HG03460 (cell line): Measurements from ENCODE around the gene GAS6.

Experiments
- ATAC-seq: cut with Tn5 transposase; IDR thresholded peaks from one replicate; pipeline ENCODE4 v1.9.1; 2021; ENCODE audit not compliant: unreplicated experiment

Gene GAS6

DNA sequence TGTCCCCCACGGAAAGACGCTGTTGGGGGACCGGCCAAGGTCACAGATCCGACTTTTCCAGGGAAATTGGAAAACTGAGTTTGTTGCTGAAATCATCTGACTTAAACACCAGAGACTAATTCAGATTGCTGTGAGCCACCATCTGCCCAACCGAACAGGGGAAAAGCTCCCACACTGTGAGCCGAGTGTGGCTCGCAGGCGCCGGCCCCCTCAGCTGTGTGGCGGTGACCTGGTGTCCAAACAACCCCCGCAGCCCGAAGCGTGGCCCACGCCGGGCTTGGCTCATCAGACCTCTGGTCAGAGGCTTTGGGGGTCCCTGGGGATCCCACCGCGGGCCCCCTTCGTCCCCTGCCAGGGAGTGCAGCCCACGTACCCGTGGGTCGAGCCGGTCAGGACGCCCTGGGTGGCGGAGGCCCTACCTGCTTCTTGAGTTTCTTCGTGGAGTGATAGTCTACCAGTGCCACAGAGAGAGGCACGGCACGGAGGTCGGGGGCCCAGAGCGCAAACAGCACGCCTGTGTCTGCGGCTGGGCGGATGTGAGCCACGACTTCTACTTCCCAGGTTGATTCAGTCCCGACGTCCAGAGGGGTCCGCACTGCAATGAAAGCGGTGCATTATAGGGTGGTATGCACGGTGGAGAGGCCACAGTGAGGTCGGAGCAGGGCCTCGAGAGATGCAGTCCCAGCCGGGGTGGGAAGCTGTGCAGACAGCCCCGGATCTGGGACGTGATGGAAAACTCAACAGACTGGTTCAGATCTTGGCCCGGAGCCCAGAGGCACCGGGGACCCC lies 40.7 kb downstream of the GAS6 start:
- ATAC-seq, result no peak

DNA sequence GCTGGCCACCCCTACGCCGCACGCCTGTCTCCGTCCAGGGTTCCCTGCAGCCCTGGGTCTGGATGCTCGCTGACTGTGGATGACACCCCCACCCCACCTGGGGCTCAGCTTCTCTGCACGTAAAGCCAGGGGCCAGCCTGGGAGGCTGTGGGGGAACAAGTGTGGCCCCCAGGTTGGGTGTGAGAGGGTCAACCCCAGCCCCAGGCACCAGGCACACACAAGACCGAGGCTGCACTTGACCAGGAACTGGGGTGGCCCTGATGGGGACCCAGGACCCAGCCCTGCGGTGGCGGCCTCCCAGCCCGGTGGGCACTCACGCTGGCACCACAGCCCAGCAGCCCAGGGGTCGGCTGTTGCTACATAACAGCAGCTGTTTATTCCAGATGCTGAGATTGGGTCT lies 41.6 kb downstream of the GAS6 start:
- no peak for ATAC-seq

DNA sequence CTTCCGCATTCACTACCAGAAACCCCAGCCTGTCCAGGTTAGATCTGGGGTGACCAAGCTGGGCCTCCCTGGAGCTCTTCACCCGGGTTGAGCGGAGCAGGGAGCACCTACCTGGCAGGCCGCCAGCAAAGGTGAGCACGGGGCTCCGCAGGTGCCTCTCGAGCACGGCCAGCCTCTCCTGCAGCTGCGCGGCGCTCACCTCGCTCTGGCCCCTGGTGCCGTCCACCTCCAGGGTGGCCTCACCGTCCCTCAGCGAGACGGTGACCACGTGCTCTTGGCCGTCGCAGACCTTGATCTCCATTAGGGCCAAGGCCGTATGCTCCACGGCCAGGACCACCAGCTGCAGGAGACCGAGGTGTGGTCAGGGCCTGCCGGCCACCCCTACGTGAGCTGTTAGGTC lies 42.0 kb downstream of the GAS6 start:
- no peak for ATAC-seq

DNA sequence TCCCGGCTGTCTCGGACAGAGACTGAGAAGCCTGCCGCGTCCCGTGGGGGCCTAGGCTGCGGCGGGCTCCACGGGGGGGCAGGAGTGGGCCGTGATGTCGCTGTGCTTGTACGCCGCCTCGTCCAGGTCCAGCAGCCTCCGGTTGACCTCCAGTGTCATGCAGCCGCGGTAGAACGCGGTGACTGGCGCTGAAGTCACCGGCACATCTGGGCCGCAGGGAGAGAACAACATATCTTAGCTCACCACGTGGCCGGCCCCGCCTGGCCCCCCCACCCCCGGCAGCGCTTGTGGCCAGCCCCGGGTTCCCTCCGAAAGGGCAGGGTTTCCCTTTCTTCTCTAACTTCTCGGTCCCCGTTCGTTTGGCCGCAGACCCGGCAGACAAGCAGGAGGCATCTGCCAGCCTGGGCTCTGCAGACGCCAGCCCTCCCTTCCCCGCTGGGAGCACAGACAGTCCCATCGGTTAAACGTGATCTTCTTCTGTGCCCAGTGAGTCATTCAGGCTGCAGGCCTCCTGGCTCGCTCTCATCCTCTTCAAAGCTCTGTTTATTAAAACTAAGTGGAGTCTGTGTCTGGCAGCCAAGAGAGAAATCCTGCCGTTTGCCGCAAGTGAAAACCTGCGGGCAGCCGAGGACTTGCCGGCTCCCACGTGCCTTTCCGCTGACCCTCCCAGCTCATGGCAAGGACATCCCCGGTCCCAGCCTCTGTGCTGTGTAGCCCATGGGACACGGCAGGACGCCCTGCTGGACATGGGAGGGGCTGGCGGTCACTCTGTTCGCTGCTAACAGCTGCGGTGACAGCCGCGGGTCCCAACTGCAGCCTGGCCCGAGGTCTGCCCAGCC lies 42.8 kb downstream of the GAS6 start:
- no peak for ATAC-seq

DNA sequence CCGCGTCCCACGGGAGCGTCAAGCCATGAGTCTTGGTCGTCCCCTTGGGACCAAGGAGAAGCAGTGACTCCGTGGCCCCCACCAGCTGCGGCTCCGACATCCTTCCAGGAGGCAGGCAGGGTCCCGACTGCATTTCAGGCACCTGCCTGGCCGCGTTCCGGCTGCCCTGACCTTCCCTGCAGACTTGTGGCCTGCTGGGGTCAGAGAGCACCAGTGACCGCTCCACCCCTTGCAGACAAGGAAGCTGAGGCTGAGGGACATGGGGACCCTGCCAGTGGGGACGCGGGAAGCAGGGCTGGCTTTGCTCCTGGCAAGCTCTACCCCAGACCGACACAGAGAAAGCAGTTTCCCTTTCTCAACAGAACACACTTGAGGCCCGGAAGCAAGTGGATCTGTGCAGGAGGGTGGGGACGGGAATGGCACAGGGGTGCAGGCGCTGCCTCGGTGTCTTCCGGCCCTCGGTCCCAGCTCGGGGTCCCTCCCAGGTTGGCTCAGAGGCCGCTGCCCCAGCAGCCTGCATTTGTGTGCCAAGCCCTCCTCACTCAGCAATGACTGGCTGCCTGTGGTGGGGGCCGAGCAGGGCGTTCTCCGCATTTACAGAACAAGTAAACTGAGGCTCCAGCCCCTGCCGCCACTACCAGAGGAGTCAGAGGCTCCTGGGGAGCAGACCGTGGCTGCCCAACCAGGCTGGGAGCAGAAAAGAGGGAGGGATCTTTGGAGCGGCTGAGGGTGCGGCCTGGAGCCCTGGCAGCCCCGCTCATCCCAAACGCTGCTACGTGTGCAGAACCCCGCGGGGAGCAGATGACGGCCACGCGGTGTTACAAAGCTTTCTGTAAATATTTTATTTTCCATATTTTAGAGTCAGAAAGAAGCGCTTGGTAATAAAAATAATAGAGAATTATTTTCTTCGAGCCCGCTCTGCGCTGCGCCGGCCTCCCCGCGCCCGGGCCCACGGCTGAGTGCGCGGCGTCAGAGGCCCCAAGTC lies 43.9 kb downstream of the GAS6 start:
- ATAC-seq, result no peak

DNA sequence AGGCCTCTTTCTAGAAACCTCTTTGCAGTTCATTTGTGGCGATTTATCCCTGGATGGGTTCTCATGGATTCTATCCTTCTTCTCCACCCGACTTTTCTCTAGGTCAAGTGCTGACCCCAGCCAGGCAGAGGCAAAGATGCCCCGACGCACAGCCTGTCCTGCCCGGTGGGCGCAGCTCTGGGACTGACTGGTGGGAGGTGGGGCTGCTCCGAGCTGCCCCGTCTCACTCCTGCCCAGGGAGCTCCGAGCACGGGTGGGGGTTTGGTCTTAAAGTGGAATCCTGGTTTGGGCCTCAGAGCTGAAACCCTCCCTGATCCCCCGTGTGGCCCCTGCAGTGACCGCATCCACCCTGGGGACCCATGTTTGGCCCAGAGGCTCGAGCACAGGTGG lies 44.5 kb downstream of the GAS6 start:
- no peak for ATAC-seq

DNA sequence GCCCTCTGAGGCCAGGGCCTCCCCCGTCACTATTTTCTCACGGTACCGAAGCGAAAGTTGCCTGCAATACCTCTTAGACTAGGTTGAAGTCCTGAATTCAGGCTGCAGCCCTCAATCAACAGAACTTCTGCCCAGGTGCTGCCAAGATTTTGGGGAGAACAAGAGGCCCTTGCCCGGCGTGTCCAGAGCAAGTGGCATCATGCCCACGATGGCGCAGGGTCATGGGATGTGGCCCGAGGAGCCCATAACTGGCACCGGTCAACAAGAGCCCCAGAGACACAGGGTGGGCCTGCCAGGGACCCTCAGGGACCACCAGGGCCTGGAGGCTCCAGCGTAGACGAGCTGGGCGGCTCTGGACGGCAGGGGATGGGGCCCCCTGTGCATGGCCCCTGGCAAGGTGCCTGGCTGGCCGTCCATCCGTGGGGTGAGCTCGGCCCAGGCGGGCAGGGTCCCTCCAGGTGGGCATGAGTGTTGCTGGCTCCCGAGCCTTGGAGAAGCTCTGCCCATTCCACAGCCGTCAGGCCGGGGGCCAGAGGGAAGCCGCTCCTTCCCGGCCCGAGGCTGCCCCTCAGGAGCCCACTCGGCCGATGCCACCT lies 45.1 kb downstream of the GAS6 start:
- no peak for ATAC-seq

DNA sequence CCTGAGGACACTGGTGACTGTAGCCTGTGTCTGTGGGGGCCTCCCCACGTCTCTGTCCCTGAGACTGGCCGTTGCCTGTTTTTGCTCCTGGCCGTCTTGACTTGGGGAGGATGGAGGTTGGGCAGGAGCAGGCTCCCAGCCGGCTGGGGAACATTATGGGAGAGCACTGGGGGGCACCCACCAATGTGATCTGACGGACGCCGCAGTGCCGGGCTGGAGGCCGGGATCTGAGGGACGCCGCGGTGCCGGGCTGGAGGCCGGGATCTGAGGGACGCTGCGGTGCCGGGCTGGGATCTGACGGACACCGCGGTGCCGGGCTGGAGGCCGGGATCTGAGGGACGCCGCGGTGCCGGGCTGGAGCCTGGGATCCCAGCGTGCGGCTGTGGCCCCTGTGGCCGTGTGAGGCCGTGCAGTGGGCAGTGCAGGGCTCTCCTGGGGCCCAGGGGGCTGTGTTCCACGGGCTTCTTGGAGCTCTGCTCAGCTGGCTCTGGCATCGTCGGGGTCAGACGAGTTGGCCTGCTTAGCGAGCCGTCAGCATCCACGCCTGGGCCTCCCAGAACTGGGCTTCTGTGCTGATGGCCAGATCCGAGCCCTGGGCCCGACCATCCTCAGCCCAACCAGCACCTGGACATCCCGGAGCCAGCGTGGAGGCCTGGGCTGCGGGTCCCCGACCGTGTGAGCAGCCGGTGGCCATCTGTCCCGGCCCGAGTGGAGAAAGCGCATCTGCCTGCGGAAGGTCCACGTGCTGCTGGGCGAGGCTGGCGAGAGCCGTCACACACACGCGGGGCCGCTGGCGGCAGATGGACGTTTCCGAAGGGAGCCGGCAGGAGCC lies 45.8 kb downstream of the GAS6 start:
- no peak for ATAC-seq

DNA sequence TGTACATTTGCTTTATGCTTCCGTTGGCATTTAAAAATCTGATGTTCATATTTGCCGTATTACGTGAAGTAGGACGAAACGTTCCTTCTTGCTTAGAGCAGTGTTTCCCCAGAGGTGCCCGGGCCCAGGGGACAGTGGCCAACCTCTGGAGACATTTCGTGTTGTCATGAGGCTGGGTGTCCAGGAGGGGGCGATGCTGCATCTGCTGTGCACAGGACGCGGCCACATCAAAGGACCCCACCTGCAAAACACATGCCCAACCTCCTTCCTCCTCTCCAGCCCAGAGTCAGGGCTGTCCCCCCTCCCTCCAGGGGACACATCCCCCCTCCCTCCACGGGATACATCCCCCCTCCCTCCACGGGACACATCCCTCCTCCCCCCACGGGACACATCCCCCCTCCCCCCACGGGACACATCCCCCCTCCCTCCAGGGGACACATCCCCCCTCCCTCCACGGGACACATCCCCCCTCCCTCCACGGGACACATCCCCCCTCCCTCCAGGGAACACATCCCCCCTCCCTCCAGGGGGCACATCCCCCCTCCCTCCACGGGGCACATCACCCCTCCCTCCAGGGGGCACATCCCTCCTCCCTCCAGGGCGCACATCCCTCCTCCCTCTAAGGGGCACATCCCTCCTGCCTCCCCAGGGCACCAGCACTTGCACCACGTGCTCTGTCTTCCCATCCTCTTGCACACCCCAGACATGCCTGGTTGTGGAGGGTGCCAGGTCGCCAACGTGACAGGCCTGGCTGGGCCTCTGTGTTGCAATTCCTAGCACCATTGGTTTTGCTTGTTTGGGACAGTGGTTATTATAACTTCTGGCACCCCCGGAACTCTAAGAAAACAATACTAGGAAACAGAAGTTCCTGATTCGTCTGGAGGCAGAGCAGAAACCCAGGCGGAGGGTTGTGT lies 46.7 kb downstream of the GAS6 start:
- ATAC-seq, result no peak

DNA sequence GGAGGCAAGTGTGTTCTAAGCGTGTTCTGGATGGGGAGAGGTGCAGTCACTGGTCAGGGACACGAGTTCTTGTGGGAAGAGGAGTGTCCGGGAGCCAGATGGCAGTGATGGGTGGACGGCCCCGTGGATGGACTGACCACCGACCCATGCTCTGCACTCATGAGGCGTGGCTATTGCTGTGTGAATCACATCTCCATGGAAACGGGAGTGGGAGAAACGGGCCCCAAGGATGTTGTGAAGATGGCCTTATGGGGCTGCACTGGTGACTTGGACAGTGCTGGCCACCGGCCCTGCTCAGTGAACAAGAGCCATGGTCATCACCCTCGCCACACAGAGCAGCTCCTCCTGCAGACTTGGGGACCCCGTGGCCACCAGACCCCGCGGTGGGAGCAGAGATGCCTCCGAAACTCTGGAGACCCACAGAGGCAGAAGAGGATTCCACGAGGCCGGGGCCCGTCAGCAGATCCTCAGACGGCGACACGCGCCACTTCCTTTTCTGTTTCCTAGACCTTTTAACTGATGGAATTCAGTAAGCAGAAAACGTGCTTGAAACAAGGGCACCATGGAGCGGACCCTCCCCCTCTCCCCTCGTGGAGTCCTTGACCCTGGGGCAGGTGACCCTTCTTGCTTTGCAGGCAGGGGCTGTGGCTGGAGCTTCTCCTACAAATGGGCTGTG lies 47.5 kb downstream of the GAS6 start:
- ATAC-seq, result no peak

DNA sequence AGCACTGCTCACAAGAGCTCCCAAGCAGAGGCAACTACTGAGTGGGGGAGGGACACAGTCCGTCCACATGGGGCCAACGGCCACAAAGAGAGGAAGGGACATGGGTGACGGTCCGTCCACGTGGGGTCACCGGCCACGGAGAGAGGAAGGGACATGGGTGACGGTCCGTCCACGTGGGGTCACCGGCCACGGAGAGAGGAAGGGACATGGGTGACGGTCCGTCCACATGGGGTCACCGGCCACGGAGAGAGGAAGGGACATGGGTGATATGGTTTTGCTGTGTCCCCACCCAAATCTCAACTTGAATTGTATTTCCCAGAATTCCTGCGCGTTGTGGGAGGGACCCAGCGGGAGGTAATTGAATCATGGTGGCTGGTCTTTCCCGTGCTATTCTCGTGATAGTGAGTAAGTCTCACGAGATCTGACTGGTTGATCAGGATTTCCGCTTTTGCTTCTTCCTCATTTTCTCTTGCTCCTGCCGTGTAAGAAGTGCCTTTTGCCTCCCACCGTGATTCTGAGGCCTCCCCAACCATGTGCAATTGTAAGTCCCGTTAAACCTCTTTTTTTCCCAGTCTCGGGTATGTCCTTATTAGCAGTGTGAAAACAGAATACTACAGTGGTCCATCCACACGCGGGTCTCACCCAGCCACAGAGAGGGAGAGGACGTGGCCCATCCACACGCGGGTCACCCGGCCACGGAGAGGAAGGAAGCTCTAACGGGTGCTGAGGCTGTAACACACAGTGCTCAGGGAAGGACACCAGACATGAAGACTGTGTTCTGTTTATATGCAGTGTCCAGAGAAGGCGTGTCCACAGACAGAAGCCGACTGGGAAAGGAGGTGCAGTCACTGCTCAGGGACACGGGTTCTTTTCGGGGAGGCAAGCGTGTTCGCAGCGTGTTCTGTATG lies 48.5 kb downstream of the GAS6 start:
- ATAC-seq, result no peak

DNA sequence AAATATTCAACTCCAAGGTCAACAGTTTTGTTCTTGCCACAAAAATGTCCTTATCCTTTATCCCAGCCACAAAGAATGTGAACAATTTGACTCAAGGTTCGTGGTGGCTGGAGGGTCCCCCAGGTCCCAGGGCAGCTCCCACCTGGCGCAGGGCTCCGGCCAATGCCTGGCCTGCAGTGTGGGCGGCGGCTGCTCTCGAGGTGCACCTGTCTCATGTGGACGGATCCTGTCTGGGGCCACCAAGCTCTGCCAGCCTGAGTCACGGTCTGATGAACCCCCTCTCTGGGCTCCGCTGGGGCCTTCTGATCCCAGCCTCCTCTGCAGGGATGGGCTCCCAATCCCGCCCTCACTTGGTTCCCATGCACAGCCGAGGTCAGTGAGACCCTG lies 49.4 kb downstream of the GAS6 start:
- ATAC-seq, result no peak

DNA sequence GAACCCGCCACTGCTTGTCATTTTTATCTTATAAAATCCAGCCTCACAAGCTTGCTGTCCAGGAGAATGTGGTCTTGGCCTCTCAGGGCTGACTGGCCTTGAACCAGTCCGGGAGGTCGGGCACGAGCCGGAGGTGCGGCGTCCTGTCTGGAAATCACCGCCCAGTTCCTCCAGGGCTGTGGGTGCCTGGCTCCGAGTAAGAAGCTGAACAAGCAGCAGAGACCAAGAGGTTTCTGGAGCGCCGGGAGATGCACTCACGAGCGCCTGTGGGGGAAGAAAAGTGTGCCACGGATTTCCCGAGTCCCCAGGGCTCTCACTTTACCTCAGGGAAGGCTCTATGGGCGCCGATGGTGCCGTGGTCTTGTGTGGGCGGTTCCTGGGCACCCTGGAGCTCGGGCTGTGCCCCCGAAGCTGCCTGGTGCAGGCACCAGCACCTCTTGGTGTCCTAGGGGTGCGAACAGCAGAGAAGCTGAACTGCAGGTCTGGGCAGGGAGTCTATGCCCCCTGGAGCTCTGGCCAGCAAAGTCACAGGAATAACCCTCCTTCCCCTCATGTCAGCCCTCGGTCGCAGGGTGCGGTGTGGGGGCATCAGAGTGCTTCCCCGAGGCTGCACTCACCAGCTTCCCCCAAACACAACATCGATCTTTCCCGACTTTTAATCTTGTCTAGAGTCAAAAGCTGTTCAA lies 50.0 kb downstream of the GAS6 start:
- no peak for ATAC-seq

DNA sequence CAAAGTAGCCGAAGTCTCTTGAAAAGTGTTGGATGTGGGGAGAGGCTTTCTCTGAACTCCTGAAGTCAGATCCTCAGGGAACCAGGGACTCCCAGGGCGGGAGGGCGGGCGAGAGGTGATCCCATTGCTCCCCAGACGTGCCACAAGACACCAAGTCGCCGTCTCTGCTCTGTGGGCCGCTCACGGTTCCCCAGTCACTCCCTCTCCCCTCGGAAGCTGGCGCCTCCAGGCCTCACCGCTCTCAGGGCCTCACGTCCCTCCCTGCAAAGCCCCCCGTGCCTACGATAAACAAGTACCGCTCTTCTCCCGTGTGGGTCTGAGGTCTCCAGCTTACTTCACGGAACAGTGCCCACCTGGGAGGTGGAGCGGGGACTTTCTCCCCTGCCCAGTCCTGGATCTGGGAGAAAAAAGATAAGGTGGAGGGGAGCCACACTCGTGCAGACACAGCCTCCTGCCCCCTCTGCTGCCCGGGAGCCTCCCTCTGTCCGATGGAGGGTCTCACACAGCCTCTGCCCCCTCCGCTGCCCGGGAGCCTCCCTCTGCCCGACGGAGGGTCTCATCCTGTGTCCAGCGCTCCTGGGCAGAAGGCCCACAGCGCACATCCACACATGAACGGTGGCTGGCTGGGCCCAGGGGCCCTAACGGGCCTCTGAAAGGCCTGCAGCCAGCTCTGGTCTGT lies 50.7 kb downstream of the GAS6 start:
- ATAC-seq, result no peak

DNA sequence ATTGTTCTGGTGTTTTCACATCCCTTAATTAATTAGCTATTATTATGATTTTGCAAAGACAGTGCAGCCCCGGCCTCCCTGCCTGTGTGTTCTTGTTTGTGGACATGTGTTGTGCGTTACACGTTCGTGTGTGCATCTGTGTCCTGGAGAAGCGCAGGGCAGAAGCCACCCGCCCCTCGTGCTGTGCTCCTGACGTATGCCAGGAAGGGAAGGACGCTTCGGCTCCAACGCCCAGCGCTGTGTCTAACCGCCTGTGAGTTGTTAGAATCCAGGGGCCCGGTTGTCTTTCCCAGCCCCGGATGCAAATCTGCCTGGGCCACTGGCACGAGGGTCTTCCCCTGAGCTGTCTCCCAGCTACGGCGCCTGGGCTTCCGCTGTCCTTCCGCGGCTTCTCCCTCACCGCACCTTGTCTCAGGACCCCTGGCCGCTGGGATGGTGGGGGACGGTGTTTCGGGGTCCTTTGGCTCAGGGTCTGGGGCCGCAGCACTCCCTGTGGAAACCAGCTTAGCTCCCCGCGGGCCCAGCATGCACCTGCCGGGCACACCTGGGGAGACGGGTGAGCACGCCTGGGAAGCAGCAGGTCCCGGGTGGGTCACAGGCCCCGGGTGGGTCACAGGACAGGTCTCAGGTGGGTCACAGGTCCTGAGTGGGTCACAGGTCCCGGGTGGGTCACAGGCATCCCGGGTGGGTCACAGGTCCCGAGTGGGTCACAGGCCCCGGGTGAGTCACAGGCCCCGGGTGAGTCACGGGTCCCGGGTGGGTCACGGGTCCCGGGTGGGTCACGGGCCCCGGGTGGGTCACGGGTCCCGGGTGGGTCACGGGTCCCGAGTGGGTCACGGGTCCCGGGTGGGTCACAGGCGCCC lies 51.5 kb downstream of the GAS6 start:
- no peak for ATAC-seq
